DMS153 treated with DMSO at 0.1 percent for 48 hours (cell line): Measurements from ENCODE around the gene ACSL6.

Experiments
- DNase-seq: peaks from one replicate; lab custom pipeline; 2025; ENCODE audit not compliant: unreplicated experiment; lab: John Stamatoyannopoulos, UW

The ACSL6 gene, protein sequence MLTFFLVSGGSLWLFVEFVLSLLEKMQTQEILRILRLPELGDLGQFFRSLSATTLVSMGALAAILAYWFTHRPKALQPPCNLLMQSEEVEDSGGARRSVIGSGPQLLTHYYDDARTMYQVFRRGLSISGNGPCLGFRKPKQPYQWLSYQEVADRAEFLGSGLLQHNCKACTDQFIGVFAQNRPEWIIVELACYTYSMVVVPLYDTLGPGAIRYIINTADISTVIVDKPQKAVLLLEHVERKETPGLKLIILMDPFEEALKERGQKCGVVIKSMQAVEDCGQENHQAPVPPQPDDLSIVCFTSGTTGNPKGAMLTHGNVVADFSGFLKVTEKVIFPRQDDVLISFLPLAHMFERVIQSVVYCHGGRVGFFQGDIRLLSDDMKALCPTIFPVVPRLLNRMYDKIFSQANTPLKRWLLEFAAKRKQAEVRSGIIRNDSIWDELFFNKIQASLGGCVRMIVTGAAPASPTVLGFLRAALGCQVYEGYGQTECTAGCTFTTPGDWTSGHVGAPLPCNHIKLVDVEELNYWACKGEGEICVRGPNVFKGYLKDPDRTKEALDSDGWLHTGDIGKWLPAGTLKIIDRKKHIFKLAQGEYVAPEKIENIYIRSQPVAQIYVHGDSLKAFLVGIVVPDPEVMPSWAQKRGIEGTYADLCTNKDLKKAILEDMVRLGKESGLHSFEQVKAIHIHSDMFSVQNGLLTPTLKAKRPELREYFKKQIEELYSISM

DNA sequence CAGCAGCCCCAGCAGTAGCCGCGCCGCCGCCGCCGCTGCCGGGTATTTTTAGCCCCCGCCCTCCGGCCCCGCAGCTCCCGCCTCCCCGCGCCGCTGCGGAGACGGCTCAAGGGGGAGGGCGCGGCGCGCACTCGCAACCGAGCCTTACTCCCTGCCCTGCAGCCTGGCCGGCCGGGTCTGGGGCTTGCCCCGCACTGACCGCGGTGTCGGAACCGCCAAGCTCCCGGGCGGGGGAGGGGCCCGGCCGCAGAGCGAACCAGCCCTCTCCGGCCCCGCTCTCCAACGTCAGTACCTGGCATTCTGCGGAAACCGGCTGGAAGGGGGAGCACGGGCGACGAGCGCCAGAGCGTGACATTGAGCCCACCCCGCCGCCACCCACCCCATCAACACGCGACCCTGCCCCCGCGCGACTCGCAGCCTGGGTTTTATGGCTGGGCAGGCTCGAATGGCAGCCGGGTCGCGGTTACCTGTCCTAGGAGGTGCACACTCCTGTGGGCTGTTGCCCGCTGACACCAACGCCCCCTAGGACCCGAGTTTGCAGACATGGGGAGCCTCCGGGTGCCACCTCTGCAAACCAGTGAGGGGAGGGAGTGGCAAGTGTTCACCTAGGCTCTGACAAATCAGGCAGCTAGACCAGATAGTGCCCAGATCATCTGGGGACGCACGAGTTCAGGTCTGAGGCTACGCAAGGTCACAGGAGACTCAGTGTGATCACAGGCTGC lies at the start of gene ACSL6:
TSS of gene ACSL6 (minus strand) at position 37 of the 722 bp plus-strand sequence. CDS start 105 bp downstream, outside the sequence.
- no peak for DNase-seq

DNA sequence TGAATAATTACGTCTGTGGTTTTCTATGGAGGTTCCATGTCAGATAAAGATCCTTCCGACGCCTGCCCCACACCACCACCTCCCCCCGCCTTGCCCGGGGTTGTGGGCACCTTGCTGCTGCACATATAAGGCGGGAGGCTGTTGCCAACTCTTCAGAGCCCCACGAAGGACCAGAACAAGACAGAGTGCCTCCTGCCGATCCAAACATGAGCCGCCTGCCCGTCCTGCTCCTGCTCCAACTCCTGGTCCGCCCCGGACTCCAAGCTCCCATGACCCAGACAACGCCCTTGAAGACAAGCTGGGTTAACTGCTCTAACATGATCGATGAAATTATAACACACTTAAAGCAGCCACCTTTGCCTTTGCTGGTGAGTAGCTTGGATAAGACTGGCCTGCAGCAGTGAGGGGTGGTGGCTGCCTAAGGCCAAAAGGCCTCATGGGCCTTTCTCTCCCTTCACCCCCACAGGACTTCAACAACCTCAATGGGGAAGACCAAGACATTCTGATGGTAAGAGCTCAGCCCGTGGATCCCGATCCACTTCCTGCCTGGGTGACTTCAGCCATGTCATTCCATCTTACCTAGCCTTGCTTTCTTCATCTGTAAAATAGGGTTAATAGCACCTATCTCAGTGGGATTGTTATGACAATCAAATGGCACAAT lies 49.2 kb upstream of the ACSL6 start, which contains the start of gene IL3:
TSS of gene IL3 (plus strand) at position 155 of the 661 bp plus-strand sequence. CDS start at position 207, 52 bp downstream.
- DNase-seq = no peak

DNA sequence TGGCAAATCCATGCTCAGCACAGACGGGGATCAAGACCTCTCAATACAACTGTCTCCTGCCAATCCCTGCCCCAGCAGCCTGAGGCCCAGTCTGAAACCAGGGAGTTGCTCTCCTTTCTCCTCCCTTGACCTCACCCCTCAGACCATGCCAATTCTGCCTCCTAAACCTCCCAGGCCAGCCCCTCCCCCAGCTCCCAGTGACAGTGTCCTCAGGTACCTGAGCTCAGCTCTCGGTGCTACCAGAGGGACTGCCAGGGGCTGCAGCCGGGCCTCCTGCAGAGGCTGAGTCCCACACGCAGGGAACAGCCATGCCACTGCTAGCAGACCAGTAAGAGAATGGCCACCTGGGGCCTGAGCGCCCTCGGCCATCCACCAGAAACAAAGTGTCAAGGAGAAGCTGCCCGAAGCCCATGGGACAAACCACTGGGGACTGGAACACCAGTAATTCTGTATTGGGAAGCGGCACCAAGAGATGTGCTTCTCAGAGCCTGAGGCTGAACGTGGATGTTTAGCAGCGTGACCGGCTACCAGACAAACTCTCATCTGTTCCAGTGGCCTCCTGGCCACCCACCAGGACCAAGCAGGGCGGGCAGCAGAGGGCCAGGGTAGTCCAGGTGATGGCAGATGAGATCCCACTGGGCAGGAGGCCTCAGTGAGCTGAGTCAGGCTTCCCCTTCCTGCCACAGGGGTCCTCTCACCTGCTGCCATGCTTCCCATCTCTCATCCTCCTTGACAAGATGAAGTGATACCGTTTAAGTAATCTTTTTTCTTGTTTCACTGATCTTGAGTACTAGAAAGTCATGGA lies 48.4 kb upstream of the ACSL6 start:
- no peak for DNase-seq

DNA sequence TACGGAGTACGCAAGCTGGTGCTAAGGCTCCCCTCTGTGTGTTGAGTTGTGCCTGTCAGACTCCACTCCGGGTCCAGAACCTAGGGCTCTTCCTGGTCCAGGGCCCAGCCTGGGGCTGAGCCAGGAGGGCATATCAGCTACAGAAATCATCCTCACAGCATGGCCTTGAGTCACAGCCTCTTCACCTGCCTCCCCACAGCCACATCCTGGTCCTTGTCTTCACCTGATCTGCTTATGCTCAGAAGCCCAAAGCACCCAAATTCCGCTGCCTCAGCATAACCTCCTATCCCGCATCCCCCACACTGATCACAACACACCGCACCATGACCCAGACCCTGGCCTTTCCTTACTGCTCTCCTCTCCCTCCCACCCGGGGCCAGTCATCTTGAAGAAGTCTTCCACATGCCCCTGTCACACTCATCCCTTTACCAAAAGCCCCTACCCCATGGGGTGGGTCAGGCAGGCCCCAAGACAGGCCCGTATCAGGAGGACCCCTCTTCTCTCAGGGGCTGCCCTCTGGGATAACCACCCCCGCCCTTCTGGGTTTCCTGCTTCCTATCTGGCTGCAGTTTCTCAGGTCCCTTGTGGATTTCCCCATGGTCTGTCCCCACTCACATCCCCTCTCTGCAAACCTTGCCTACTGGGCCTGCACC lies 47.7 kb upstream of the ACSL6 start:
- DNase-seq = no peak

DNA sequence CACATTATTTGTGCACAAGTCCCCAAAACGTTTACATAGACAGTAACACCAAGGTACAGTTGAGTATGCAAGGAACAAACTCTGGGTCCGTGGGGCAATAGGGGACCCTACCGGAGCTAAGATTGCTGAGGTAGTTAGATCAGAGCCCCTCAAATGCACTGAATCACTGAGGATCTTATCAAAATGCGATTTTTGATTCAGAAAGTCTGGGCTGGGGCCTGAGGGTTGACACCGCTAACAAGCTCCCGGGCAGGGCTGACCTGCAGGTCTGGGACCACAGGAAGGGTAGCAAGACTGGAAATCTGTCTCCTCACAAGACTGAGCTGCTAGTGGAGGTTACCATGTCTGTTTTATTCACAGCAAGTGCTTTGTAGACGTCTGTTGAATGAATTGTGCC lies 47.2 kb upstream of the ACSL6 start:
- no peak for DNase-seq

DNA sequence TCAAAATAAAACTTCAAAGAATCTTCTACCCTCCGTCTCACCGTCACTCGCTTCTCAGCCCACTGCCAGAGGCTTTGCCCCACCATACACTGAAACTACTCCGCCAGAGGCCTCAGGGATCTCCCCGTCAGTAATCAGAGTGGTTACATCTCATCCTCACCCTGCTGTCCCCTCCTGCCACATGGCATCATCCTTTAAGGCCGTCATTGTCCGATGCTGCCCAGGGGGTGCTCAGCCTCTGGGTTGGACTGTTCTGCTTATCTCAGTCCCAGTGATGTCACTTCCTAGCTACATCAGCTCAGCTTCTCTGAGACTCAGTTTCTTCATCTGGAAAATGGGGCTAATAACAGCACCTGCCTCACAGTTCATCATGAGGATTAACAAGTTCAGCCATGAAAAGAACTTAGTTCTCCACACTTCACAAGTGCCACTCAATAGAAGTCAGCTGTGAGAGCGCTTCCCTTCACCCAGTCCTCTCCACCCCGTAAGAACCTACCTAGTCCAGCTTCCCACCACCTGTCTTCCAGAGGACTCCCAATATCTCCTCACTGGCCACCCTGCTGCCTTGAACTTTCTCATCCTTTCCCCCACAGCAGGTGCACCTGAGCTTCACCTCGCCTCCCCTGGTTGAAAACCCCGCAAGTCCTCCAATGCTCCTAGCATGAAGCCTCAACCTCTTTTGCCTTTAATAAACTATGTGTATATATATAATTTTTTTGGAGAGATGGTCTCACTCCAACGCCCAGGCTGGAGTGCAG lies 46.2 kb upstream of the ACSL6 start:
- no peak for DNase-seq

DNA sequence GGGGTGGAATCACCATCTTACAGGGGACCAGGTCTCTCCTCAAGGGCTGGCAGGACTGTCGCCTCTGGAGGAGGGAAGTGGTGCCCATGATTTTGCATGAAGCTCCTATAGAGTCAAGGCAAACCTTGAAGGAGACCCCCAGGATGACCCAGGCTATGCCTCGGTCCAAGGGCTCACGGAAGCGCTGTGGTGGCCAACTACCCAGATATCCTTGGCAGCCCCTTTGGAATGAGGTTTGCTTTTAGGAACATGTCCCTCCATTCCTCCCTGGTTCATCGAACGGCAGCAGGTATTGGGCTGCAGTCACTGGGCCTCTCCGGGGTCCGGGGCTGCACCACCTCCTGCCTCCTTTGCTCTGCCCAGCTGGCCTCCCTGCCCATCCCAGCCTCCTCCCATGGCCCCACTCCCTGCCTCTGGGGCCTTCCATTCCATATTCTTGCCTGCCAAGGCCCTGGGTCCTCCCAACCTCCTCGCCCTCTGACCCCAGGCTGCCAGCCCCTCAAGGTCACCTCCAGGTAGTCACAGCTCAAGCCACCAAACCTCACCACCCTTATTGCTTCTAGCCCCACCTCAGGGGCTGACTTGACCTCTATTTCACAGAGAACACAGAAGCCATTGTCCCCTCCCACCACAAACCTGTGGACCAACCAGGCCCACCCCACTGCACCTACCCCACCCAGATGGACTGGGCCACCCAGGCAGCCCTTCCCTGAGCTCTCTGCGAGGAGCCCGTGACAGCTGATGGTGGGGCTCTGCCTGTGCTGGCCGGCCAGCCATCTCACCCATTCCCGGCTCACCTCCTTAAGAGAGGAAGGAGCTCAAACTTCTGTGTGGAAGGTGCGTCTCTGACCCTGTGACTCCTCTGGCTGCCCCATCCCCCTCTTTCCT lies 45.4 kb upstream of the ACSL6 start:
- DNase-seq = no peak

DNA sequence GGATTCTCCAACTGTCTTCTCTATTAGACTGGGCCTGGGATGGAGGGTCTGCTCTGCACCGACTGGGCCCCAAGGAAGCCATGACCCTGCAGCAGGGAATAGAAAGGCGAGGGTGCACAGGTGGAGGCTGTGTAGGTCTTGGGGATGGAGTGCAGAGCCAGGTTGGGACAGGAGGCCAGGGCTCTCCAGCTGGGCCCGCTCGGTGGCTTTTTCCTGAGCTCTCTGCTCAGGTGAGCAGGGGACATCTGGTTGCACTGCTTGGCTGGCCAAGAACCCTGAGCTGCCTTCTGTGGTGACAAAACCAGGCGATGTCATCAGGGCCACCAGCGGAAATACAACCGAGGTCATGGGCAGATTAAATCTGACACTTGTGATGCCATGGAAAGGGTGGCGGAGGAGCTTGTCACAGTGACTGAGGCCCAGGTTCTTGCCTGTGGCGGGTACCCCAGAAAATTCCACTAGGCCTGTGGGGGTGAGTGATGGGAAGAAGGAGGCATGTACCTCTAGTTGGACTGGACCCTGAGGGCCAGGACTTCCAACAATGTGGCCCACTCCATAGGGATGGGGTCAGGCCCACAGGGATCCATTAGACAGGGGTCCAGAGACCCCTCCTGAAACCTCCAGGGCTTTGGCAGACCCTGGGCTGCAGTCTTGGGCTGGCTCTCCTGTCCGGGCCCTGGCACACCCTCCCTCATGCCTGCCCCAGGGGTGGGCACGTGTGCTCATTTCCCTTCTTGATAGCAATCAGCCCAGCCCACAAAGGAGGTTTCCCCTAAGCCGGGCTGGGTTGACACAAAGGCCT lies 44.6 kb upstream of the ACSL6 start:
- DNase-seq = no peak

DNA sequence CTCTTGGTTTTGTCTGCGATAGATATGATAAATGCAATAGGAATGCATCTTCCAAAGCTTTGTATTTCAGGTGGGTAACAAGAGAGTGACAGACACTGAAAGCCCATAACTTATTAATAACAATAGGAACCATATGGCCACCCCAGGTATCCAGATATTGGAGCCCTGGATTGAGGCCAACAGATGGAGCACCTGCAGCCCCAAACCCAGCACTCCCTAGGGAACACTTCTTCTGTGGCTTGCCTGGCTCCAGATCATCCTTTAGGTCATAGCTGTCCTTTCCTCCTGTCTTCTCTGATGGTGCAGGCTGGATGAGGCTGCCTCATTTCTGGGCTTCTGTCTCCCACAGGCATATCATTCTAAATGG lies 44.0 kb upstream of the ACSL6 start:
- DNase-seq = no peak

DNA sequence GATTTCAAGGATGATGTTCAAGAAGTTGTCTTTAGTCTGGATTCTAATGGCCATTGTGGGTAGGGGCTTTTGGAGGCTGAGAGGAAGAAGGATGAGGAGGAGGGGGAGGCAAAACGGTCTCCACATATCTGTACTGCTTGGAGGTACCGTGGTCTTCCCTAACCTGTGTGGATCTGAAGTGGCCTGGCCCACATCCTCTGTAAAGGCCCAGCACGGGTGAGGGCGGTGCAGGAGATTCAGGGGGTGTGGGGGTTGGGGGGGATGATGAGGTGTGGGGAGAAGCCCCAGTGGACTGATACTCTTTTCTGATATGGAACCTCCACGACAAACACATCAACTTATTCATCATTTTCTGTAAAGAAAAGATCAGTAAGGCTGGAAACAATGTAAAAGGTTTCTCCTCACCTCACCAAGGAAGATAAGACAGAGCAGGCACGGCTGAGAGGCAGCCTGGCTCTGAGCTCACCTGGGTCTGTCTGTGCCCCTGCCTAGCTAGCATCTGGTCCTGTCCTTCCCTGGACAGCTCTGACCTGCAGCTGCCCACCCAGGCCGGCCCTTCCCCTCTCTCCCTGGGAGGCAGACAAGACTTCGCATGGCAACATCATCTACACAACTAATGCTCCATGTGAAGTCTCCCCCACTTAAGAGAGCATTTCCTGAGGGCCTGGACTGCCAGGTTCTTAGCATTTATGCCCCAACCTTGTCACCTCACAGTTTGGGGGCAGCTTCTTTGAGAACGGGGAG lies 43.4 kb upstream of the ACSL6 start:
- DNase-seq = no peak

DNA sequence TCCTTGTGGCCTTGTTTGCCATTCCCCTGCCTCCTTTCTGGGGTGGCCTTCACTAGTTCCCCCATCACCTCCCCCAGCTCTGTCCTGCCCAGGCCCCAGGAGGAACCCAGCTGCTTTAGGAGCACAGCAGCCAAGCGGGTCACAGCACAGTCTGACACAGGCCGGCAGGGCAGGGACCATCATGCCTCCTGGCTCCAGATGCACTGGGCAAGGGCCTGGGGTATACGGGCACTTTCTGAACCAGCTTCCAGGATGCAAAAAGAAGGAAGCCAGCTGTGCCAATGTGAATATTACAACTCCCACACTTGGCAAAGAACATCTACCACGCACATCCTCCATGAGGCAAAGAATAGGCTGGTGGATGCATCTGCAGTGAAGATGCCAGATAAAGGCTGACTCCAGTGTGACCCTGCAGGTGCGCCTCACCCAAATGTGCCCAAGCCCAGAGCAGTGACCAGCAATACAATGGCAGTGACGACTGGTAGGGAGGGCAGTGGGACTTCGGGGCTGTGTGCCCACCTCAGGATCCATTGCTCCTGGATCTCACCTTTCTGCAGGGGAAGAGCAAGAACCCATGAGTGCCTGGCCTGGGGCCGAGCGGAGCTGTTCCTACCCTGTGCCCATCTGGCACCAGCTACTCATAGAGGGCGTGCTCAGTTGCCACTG lies 42.7 kb upstream of the ACSL6 start:
- no peak for DNase-seq

DNA sequence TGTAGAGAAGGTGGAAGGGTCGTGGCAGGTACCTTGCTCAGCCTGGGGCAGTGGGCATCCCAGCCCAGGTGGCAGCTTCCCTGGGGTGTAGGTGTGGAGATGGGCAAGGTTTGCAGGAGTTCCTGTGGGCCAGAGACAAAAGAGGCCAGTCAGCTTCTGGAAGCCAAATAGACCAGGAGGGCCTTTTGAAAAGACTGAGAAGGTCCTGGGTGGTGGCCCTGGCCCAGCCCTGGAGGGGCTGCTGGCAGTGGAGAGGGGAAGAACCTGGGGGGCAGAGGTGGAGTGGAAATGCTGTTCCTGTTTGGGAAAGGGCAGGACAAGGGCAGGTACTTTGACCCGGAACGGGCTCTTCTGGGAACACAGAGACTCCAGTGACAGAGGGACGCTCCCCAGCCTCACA lies 42.0 kb upstream of the ACSL6 start:
- DNase-seq = no peak

DNA sequence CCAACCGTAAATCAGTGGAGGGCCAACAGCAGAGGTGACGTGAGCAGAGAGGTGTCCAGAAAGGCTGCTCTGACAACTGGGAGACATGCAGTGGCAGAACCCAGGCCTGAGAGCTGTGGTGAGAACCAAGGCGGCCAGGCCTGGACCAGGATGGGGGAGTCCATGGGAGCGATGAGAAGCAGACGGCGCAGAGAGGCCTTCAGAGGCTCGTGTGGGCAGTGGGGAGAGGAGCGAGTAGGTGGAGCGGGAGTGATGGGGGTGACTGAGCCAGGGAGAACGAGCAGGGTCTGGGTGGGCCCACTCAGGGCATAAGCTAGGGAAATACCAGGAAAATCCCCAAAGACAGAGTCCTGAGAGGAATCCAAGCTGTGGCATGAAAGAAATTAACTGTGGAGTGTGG lies 41.1 kb upstream of the ACSL6 start:
- no peak for DNase-seq

DNA sequence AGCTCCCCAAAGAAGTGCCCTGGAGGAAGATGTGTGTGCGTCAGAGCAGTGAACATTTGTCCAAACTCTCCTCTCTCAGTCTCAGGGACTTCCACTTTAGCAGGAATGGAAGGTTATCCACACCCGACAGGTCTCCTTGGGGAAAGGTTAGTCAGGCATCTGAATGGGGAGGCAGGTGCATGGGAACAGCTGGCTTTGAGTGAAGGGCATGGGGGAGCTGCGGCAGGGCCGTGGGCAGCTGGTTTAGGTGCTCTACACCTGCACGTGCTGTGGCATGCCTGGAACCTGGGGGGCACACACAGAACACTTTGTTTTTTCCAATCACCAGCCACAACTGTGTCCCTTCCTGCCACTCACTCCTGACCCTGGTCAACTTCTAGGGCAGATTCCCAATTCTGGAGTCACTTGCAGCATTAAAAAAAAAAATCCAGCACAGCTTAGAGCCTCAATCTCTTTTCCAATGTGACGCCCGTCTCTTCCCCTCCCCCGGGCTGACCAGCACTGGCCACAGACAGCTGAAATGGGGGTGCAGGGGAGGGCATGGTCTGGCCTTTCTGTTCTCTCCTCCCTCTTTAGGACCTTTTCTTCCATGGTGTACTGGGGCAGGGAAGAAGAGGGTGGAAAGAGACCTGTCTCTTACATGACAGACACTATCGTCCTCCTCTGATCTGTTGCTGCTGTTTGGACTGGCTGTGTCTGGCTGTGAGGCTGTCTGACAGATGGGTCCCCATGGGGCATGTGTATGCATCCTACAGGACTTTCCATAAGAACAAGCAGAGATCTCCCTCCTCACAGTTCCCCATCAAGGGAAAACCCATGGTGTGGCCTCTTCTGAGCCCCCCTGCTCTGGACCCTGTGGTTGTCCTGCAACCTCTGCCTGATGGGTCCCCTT lies 39.4 kb upstream of the ACSL6 start:
- no peak for DNase-seq

DNA sequence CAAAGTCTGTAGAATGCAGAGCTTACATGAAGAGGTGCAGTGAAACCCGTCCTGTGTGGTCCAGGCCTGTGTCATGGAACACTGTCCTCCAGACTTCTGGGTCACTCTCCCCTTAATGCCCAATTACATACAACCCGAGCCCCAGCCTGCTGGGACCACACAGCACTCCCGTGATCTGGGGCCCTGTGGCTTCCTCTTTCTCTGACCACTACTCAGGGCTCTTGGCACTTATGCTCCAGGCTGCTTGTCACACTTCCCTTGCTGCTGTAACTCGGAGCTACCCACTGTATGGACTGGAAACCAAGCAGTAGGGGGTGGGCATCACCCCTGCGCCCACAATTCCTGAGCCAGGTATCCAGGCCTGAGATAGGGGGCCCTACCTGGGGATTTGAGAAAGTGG lies 38.7 kb upstream of the ACSL6 start:
- no peak for DNase-seq
